ENCODE results near the gene GRAP. TPM values are rescaled to one million over a fixed set of nuclear protein-coding genes. Genes with fewer than 3 reads are reported as not detected.

The GRAP gene
- total and polyA plus RNA-seq, 2 donors (not counting 3 experiments of a cell fraction or from before 2014, with no cell fraction given) = 32.1 to 43.6 TPM

GRCh38 chr17:19002805-19003542 is 43.8 kb downstream of the GRAP start:
- Histone ChIP-seq H3K4me3 (replicated peaks in 1 of 3; ENCODE audit: insufficient read depth in 1 of 3, low read depth in 1 of 3, low read length in 3 of 3) (peak overlapping the region; percentile 38 to 74 (median 71)), H3K4me1 (ENCODE audit: control insufficient read depth, extremely low read depth, insufficient read depth, low read length) (peaks cover 24% of the 10 kb centered on the region), H4K20me1 (replicated peaks; ENCODE audit: control insufficient read depth, extremely low read depth, insufficient read depth, low read length) (no peaks in the 10 kb centered on the region), H3K27me3 (ENCODE audit: control insufficient read depth in 2 of 2, insufficient read depth in 2 of 2, low read length in 2 of 2) (no peaks in the 10 kb centered on the region), H3K36me3 (ENCODE audit: control insufficient read depth in 2 of 2, extremely low read depth in 1 of 2, insufficient read depth in 2 of 2, low read length in 2 of 2) (no peaks in the 10 kb centered on the region), H3K79me2 (ENCODE audit: control insufficient read depth, insufficient read depth, low read length) (peaks cover 35% of the 10 kb centered on the region), H3K9me3 (replicated peaks; ENCODE audit: control insufficient read depth, insufficient read depth, low read length) (no peaks in the 10 kb centered on the region), H2AFZ (ENCODE audit: low read depth, low read length) (no peak overlapping the region), H3K4me2 (ENCODE audit: insufficient read depth, low read length) (peak overlapping the region; percentile 70), H3K9ac (replicated peaks; ENCODE audit: extremely low read depth, insufficient read depth, low read length) (peak overlapping the region; percentile 50), H3K9me1 (replicated peaks; ENCODE audit: control insufficient read depth, extremely low read depth, insufficient read depth, low read length) (no peaks in the 10 kb centered on the region), H3K27ac (ENCODE audit: insufficient read depth, low read depth, low read length) (no peak overlapping the region)
- no peak for TF ChIP-seq POLR2AphosphoS5 (IDR thresholded peaks at IDR 0.05; ENCODE audit: insufficient read depth, low read depth, low read length)
- no peak for TF ChIP-seq EZH2 (IDR thresholded peaks at IDR 0.05; ENCODE audit: borderline replicate concordance, low read depth, low read length, severe bottlenecking)
- TF ChIP-seq MYC (IDR thresholded peaks at IDR 0.05; ENCODE audit: low read depth, low read length) = no peak
- no peak for TF ChIP-seq FOS (IDR thresholded peaks at IDR 0.05; ENCODE audit: borderline replicate concordance, insufficient read depth, low read length)
- no peak for TF ChIP-seq MAX (IDR thresholded peaks at IDR 0.05; ENCODE audit: insufficient read depth, insufficient read length)
- no peak for TF ChIP-seq JUN (IDR thresholded peaks at IDR 0.05; ENCODE audit: borderline replicate concordance, insufficient read depth, insufficient read length, low read depth)
- no peak for TF ChIP-seq GATA2 (IDR thresholded peaks at IDR 0.05; ENCODE audit: insufficient read depth, insufficient read length, low read depth, low read length)
- no peak for TF ChIP-seq CTCF (IDR thresholded peaks at IDR 0.05; ENCODE audit: extremely low read depth in 1 of 2, insufficient read depth in 1 of 2, low read depth in 1 of 2, low read length in 2 of 2)
- TF ChIP-seq POLR2A (IDR thresholded peaks at IDR 0.05; ENCODE audit: low read depth, low read length) = no peak
- DNase-seq (ENCODE audit: low read depth, low spot score) = no peak
- ChIA-PET POLR2A (no interaction called here), CTCF (interaction anchor here (4.6 kb wide), 1 partner anchor 42 kb away, joined by 35 read pairs; no protein-coding TSS in a partner anchor)
- dilution Hi-C loops (cut with MboI; ENCODE audit: extremely low pct_ligation_motif_present, low sequenced_read_pairs) (no loop called here), intact Hi-C loops (cut with micrococcal nuclease) (no loop called here)
- FAIRE-seq = peak; percentile 18
- BruUV-seq (replicated peaks) = no TSS peak
